GM19438 (cell line): Measurements from ENCODE around the gene HLCS.
"Not testable (repeated sequence)": the region's sequence is repeated elsewhere in the genome, so short reads cannot be mapped to it uniquely, and the experiment has no call there.

Experiments
- ATAC-seq: cut with Tn5 transposase; IDR thresholded peaks from one replicate; pipeline ENCODE4 v1.9.1; 2021; ENCODE audit warnings: low read depth; ENCODE audit not compliant: unreplicated experiment

Gene HLCS

GRCh38 chr21:36820176-36821031 lies 146.1 kb downstream of the HLCS start:
- no peak for ATAC-seq

DNA sequence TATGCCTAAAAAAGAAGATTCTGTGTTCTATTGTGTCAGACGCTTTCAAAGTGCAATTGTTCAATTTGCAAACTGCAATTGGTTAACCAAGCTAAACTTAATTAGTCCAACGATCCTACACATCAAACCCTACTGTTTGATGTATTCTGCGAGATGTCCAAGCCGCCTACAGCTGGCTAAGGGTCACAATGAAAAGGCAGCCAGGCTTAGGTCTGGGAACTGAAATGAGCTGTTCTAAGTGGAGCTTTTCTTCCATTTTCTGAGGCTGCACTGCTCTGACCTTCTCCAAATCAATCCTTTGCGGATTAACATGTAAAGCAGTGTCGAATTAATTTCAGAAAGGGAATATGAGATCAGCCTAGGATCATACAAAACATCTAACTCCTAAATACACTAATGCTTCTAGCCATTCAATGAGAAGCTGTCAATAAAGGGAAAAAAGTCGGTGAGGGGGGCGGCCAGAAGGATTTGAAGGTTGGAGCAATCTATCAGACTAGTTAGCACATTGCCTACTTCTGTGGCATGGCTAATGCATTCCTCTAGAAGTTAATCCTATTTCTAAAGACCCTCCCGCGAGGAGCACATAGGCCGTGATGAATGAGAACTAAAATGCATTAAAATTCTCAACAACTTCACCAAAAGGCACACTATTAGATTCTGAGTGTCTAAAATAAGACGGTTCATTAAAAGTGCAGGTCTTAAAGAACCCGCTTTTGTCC lies 148.6 kb downstream of the HLCS start:
- no peak for ATAC-seq

GRCh38 chr21:36816561-36817130 lies 149.8 kb downstream of the HLCS start:
- no peak for ATAC-seq

DNA sequence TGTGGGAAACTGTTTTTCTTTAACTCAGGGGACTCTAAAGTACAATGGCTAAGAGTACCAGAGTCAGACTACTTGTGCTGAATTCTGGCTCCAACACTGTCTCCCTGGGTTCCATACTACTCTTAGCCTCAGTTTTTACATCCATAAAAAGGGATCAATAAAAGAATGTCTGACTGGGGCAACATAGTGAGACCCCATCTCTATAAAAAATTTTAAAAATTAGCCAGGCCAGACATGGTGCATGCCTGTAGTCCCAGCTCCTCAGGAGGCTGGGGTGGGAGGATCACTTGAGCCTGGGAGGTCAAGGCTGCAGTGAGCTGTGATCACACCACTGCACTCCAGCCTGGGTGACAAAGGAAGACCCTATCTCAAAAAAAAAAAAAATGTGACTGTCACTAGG lies 150.4 kb downstream of the HLCS start:
- not testable (repeated sequence) for ATAC-seq

DNA sequence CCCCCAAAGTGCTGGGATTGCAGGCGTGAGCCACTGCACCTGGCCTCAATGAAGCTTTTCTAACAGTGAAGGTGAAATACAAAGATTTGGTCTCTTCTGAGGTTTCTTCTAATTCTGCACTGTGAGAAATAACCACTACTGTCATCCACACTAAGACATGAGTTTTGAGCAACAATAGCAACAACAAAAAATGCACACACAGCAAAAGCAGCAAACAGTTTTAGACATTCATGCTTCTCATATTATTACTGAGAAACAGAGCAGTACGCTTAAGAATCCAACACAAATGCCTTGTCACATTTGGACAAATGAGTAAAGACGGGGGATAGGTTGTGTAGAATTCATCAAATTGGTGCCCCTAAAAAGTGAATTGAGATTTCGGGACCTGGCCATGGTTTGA lies 151.2 kb downstream of the HLCS start:
- ATAC-seq: no peak

- ATAC-seq: no peak
Measured at GRCh38 chr21:36813052-36813451, 153.4 kb downstream of the HLCS start.

DNA sequence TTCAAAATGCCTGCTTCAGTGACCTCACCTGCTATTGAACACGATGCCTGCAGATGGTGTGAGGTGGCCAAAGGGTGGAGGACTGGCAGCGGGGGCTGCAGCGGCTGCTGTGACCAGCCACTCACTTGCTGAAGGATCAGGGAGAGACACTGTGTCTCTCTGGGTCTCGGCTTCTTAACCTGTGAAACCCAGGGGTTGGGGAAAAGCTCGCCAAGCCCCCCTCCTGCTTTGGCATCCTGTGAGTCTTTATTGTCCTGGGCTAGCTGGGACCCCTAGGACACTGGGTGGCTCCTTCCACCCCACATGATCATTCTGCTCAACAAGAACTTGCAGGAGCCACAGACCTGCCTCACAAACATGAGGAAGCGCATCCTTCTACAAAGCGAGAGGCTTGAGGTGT lies 154.7 kb downstream of the HLCS start:
- no peak for ATAC-seq

- ATAC-seq: no peak
Measured at GRCh38 chr21:36810443-36810842, 156.0 kb downstream of the HLCS start.

- no peak for ATAC-seq
Measured at GRCh38 chr21:36807422-36807928, 159.0 kb downstream of the HLCS start.

- ATAC-seq: no peak
Measured at GRCh38 chr21:36806103-36806502, 160.4 kb downstream of the HLCS start.

GRCh38 chr21:36804874-36805611 lies 161.4 kb downstream of the HLCS start:
- no peak for ATAC-seq

- no peak for ATAC-seq
Measured at GRCh38 chr21:36803816-36804439, 162.5 kb downstream of the HLCS start.

GRCh38 chr21:36803051-36803645 lies 163.3 kb downstream of the HLCS start:
- no peak for ATAC-seq

- no peak for ATAC-seq
Measured at GRCh38 chr21:36800734-36801133, 165.7 kb downstream of the HLCS start.

- no peak for ATAC-seq
Measured at GRCh38 chr21:36799869-36800268, 166.6 kb downstream of the HLCS start.

DNA sequence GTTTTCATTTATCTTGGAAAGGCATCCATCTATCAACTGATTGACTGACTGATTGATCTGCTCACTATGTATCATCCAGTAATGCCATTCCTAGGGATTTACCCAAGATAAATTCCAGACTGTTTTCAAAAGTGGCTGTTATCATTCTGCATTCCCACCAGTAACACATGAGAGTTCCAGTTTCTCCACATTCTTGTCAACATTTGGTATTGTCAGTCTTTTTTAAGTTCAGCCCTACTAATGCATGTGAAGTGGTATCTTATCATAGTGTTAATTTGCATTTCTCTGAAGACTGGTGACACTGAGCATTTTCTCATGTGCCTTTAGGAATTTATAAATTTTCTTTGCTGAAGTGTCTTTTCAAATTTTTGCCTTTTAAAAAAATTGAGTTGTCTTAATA lies 168.0 kb downstream of the HLCS start:
- no peak for ATAC-seq

DNA sequence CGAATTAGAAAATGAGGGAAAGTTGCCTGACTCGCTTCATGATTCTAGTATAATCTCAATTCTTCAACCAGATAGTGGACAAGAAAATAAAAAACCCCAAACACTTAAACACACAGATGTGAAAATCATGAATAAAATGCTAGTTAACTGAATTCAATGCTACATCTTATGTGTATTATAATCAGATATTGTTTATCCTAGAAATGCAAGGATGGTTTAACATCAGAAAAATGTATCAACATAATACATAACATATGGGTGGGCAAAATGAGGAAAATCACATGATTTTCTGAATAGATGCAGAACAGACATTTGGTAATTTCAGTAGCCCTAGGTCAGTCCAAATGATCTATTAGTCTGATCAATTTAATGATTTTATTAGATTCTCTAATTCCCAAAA lies 170.4 kb downstream of the HLCS start:
- ATAC-seq: no peak

DNA sequence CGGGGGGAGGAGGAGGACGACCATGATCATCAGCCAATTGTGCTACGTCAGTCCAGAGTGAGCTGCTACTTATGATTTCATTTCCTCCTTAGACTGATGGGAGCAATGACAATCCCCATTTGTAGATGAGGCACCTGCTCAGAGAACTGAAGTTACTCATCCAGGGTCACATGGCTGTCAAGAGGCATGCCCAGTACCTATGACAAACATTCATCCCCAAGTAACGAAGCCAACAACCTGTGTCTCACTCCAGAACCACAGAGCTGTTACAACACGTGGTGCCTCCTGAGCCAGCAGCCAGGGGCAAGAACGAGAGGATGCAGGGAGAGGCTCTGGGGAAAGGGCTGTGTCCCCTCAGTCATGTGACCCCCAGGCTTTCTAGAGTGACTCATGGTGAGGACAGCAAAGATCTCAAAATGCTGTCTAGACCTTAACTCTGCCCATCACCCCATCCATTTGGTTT lies 173.9 kb downstream of the HLCS start:
- no peak for ATAC-seq

GRCh38 chr21:36791695-36792470 lies 174.6 kb downstream of the HLCS start:
- ATAC-seq: no peak
